OCI-LY1 (cell line): Measurements from ENCODE around the gene CDC42EP4.

Experiments
- CTCF ChIP-seq: fragments of 200-600 bp; sonication (generic), shearing (Covaris generic); IDR thresholded peaks from 2 replicates; pipeline ENCODE4 v1.5.1; 2017; ENCODE audit warnings: mild to moderate bottlenecking, antibody characterized with exemption, low read length, moderate library complexity, mixed read lengths
- EZH2 ChIP-seq: fragments of 200-600 bp; sonication (generic), shearing (Covaris generic); IDR thresholded peaks from 2 replicates; pipeline ENCODE4 v1.8.0; 2017; ENCODE audit warnings: borderline replicate concordance, mixed run types, mild to moderate bottlenecking, antibody characterized with exemption, low read length, moderate library complexity, mixed read lengths

GRCh38 chr17:73286863-73287296 is 24.9 kb downstream of the CDC42EP4 start:
- TF ChIP-seq CTCF (no peak), EZH2 (no peak)
